ENCODE results near the gene PTPRN2. TPM values are rescaled to one million over a fixed set of nuclear protein-coding genes. Genes with fewer than 3 reads are reported as not detected.

The PTPRN2 gene
- total RNA-seq, 1 experiment from 2014 or later = 1.1 TPM

DNA sequence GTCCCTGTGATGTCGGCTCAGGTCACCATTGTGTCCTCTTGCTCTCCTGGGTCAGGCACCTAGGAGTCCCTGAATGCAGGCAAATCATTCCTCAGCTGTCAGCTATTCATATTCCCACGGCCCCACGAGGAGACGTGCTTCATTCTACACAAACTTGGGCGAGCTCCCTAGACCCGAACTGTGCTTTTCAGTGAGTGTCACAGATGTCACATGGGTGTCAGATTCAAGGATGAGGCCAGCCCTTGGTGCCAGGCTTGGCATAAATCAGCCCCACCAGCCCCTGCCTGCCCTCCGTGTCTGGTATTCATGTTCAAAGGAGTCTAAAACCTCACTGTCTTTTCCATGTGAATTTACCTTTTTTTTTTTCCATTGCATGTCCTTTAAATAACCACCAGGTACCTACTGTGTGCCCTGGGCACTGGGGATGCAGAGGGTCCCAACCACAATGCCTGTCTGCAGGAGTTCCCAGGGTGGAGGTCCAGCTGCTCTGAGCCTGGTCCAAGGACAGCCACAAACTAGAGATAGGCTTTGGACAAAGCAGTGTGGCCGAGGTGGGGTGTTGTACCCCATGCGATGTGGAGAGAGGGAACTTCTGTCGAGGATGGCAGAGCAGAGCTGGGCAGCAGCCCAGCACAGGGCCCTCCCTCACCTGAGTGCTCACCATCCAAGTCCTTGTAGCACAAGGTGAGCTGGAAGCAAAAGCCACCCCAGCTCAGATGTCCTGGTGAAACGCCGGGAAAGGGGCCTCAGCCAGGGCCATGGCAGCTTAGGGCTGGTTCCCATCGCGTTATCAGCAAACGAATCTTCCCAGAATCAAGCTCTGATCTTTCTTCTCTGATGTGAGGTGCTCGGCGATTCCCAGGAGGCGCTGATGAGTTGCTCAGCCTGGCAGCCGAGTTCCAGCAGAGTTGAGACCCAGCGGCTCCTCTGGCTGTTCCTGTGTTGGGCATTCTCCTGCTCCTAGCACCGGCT lies 611.9 kb downstream of the PTPRN2 start:
- DNase-seq (ENCODE audit: low read depth, low spot score) (no peak), ATAC-seq (0 out of 2 replicates have a peak, but pooled peaks have one; percentile 23)
- TF ChIP-seq SIN3A (IDR thresholded peaks at IDR 0.05; ENCODE audit: borderline replicate concordance, insufficient read depth, low read depth, low read length) (no peak), TCF7L2 (IDR thresholded peaks at IDR 0.05; ENCODE audit: low read depth, low read length) (no peak), CTCF (IDR thresholded peaks at IDR 0.05) (no peak), POLR2AphosphoS5 (IDR thresholded peaks at IDR 0.05; ENCODE audit: low read depth, low read length) (no peak)
- TF ChIP-seq, protein P1, sequence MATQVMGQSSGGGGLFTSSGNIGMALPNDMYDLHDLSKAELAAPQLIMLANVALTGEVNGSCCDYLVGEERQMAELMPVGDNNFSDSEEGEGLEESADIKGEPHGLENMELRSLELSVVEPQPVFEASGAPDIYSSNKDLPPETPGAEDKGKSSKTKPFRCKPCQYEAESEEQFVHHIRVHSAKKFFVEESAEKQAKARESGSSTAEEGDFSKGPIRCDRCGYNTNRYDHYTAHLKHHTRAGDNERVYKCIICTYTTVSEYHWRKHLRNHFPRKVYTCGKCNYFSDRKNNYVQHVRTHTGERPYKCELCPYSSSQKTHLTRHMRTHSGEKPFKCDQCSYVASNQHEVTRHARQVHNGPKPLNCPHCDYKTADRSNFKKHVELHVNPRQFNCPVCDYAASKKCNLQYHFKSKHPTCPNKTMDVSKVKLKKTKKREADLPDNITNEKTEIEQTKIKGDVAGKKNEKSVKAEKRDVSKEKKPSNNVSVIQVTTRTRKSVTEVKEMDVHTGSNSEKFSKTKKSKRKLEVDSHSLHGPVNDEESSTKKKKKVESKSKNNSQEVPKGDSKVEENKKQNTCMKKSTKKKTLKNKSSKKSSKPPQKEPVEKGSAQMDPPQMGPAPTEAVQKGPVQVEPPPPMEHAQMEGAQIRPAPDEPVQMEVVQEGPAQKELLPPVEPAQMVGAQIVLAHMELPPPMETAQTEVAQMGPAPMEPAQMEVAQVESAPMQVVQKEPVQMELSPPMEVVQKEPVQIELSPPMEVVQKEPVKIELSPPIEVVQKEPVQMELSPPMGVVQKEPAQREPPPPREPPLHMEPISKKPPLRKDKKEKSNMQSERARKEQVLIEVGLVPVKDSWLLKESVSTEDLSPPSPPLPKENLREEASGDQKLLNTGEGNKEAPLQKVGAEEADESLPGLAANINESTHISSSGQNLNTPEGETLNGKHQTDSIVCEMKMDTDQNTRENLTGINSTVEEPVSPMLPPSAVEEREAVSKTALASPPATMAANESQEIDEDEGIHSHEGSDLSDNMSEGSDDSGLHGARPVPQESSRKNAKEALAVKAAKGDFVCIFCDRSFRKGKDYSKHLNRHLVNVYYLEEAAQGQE (IDR thresholded peaks at IDR 0.05; ENCODE audit: insufficient read depth in 1 of 2, low read depth in 2 of 2, low read length in 1 of 2) = no peak
- Histone ChIP-seq H3K4me3 (ENCODE audit: low read depth in 2 of 2, low read length in 2 of 2) (no peak overlapping the region), H3K27ac (ENCODE audit: low read length) (no peak overlapping the region), H3K4me1 (ENCODE audit: control insufficient read depth, insufficient read depth, low read length) (no peaks in the 10 kb centered on the region), H3K36me3 (ENCODE audit: control insufficient read depth, insufficient read depth, low read length) (no peaks in the 10 kb centered on the region), H3K9me3 (ENCODE audit: control insufficient read depth, insufficient read depth, low read depth, low read length) (no peaks in the 10 kb centered on the region), H3K27me3 (ENCODE audit: control insufficient read depth, insufficient read depth, low read length) (peaks cover 9% of the 10 kb centered on the region)
- intact Hi-C loops (cut with micrococcal nuclease; ENCODE audit: unreplicated experiment) (no loop called here), in situ Hi-C loops (cut with HindIII; ENCODE audit: low pct_unique_long_range_greater_than_20kb, low sequenced_read_pairs) (no loop called here)
- no TSS peak for BruUV-seq (replicated peaks)
- ChIA-PET CTCF (no interaction called here), POLR2A (no interaction called here)

- BruUV-seq (replicated peaks) = no TSS peak
- ChIA-PET CTCF (no interaction called here), POLR2A (no interaction called here)
- H3K27ac ChIP-seq (ENCODE audit: low read length) = no peak overlapping the region
- TF ChIP-seq, protein P1 (IDR thresholded peaks at IDR 0.05; ENCODE audit: insufficient read depth in 1 of 2, low read depth in 2 of 2, low read length in 1 of 2) = no peak
- TF ChIP-seq SIN3A (IDR thresholded peaks at IDR 0.05; ENCODE audit: borderline replicate concordance, insufficient read depth, low read depth, low read length) = no peak
- TF ChIP-seq POLR2AphosphoS5 (IDR thresholded peaks at IDR 0.05; ENCODE audit: low read depth, low read length) = no peak
- TF ChIP-seq CTCF (IDR thresholded peaks at IDR 0.05) = no peak
- no peak for TF ChIP-seq TCF7L2 (IDR thresholded peaks at IDR 0.05; ENCODE audit: low read depth, low read length)
- no peaks in the 10 kb centered on the region for H3K36me3 ChIP-seq (ENCODE audit: control insufficient read depth, insufficient read depth, low read length)
- H3K4me3 ChIP-seq (ENCODE audit: low read depth in 2 of 2, low read length in 2 of 2) = no peak overlapping the region
- DNase-seq (ENCODE audit: low read depth, low spot score) (no peak), ATAC-seq (no peak)
- in situ Hi-C loops (cut with HindIII; ENCODE audit: low pct_unique_long_range_greater_than_20kb, low sequenced_read_pairs) (no loop called here), intact Hi-C loops (cut with micrococcal nuclease; ENCODE audit: unreplicated experiment) (no loop called here)
- H3K9me3 ChIP-seq (ENCODE audit: control insufficient read depth, insufficient read depth, low read depth, low read length) = no peaks in the 10 kb centered on the region
- no peaks in the 10 kb centered on the region for H3K4me1 ChIP-seq (ENCODE audit: control insufficient read depth, insufficient read depth, low read length)
- H3K27me3 ChIP-seq (ENCODE audit: control insufficient read depth, insufficient read depth, low read length) = peaks cover 9% of the 10 kb centered on the region
Observed at GRCh38 chr7:157974678-157975230, 612.9 kb downstream of the PTPRN2 start.
